CD4-positive, alpha-beta T cell treated with Interleukin-12 subunit alpha and Interleukin-12 subunit beta, for 1 hour (primary cell): Measurements from ENCODE around the gene ID1.
"Not testable (repeated sequence)": the region's sequence is repeated elsewhere in the genome, so short reads cannot be mapped to it uniquely, and the experiment has no call there.

Source experiments
- DNase-seq: peaks from one replicate; pipeline ENCODE4 v3.0.0-alpha.2; 2020

Gene ID1

DNA sequence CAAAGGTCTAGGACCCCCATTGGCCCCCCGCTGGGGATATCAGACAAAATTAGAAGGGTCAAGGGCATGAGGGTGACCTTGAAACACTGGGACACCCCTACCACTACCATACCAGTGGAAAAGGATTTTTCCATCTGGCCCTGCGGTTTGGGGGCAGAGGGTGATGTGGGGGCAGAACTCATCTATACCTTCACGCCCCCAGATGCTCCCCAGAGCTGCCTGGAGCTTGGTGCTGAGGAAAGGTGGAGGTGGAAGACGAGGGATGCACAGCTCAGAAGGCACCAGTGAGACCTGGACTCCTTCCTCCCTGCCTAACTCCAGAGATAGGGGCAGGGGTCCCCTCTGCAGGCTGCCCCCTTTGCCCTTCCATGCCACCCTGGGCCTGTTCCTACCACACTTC is 33.7 kb downstream of the ID1 start:
- DNase-seq, result no peak

- DNase-seq, result no peak
Observed at GRCh38 chr20:31640259-31640658, 35.2 kb downstream of the ID1 start.

- DNase-seq, result no peak
Observed at GRCh38 chr20:31641391-31641790, 36.3 kb downstream of the ID1 start.

DNA sequence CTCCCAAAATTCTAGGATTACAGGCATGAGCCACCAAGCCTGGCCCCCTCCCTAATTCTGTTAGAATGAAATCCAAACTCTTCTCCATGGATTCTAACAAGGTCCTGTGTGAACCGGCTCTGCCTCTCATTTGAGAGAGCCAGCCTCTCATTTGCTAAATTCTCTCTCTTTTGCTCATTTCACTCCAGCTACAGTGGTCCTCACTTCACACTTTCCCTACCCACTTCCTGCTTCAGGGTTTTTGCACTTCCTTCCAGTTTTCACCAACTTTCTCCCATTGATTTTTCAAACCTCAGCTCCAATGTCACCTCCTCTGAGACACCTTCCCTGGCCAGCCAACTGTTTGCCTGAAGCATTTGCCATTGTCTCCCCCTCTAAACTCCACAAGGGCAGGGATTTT is 37.7 kb downstream of the ID1 start:
- DNase-seq, result no peak

DNA sequence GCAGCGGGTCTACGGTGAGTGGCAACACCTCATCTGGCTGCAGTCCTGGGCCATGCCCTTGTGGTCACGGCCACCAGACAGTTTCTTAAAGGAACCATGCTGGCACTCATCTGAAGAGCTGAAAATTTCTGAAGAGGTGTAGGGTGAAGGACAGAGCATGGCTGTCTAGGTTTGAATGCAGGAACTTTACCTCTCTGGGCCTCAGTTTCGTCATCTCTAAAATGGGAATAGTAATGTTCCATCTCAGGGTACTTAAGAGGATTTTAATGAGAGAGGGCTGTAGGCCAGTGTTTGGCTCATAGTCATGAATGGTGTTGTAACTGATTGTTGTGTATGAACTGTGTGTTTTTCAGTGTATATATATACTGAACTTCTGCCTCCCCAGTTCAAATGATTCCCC is 38.4 kb downstream of the ID1 start:
- no peak for DNase-seq

DNA sequence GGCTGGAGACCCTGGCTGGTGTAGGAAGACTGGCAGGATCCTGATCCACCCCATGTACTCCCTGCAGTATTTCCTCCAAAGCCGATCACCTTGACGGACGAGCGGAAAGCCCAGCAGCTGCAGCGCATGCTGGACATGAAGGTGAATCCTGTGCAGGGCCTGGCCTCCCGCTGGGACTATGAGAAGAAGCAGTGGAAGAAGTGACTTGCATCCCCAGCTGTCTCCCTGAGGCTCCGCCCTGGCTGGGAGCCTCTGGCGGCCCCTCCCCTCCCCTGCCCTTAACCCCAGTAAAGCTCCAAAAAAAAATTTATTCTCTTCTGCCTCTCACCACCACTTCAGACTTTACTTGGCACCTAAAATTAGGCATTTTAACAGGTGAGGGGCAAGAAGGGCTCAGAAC is 39.6 kb downstream of the ID1 start:
- DNase-seq, result no peak

GRCh38 chr20:31648104-31648503 is 43.0 kb downstream of the ID1 start:
- not testable (repeated sequence) for DNase-seq

GRCh38 chr20:31652917-31653396 is 47.9 kb downstream of the ID1 start:
- DNase-seq, result no peak

DNA sequence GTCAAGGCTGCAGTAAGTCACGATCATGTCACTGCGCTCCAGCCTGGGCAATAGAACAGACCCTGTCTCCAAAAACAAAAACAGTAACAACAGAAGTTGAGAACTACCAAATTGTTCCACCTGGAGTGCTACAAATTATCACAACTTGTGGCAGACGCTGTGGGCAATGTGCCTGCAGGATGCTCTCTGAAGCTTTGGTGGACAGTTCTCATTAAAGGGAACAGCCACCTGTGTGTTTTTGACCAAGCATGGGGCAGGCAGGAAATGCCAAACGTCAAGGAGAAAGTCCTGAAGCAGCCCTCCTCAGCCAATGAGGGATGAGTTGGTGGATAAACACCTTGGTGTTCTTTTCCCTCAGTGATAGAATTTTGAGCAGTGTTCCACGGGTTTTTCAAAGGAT is 48.5 kb downstream of the ID1 start:
- no peak for DNase-seq

GRCh38 chr20:31654534-31654933 is 49.4 kb downstream of the ID1 start:
- DNase-seq, result no peak
